H1 (cell line): ENCODE results near the gene PIGS. TPM values are rescaled to one million over a fixed set of nuclear protein-coding genes. Genes with fewer than 3 reads are reported as not detected.
A peak's percentile ranks its signal among the peaks of the same experiment; 100 is the strongest.

Experiments used
- CTCF ChIA-PET: fragments of 300-600 bp; sonication (Branson Sonifier 250); formaldehyde crosslinking; loops from one replicate; lab custom pipeline; 2021; ENCODE audit not compliant: partially characterized antibody; lab: Charles Lee
- POLR2A ChIA-PET: fragments of 300-600 bp; sonication (Branson Sonifier 250); formaldehyde crosslinking; loops from one replicate; lab custom pipeline; 2021; ENCODE audit warnings: inconsistent platforms; ENCODE audit not compliant: partially characterized antibody; lab: Charles Lee
- DNase-seq, 2 experiments: peaks; one replicate each; pipeline versions ENCODE4 v3.0.0 to v3.0.0-alpha.2; 2010 to 2022; ENCODE audit warnings: low spot score in 2 of 2, low read depth in 1 of 2, mixed read lengths in 1 of 2
- FAIRE-seq: peaks from 2 replicates; lab custom pipeline; 2011; peaks lifted over from hg19 to GRCh38; lab: Jason Lieb, UNC
- H2AFZ ChIP-seq: 2 replicates; pipeline ENCODE4 v1.8.1; 2012; ENCODE audit warnings: low read length, inconsistent platforms
- H2AK5ac ChIP-seq: 2 replicates; pipeline ENCODE4 v1.6.1; 2013; ENCODE audit warnings: low read depth, low read length
- H2BK120ac ChIP-seq: replicated peaks from 2 replicates; pipeline ENCODE3; 2013; ENCODE audit warnings: low read depth, low read length, inconsistent platforms
- H2BK12ac ChIP-seq: 2 replicates; pipeline ENCODE4 v1.6.1; 2013; ENCODE audit warnings: low read depth, low read length
- H2BK15ac ChIP-seq: 2 replicates; pipeline ENCODE4 v1.6.1; 2013; ENCODE audit warnings: low read length
- H2BK20ac ChIP-seq: 2 replicates; pipeline ENCODE4 v1.6.1; 2013; ENCODE audit warnings: low read length
- H2BK5ac ChIP-seq: 2 replicates; pipeline ENCODE4 v1.6.1; 2013; ENCODE audit warnings: low read depth, low read length
- H3K14ac ChIP-seq: 2 replicates; pipeline ENCODE4 v1.6.1; 2013; ENCODE audit warnings: inconsistent platforms; ENCODE audit not compliant: insufficient read length
- H3K18ac ChIP-seq: 2 replicates; pipeline ENCODE4 v1.6.1; 2013; ENCODE audit warnings: low read length; ENCODE audit errors: extremely low read depth
- H3K23ac ChIP-seq: 2 replicates; pipeline ENCODE4 v1.6.1; 2013; ENCODE audit warnings: inconsistent platforms; ENCODE audit not compliant: insufficient read length
- H3K23me2 ChIP-seq: 2 replicates; pipeline ENCODE4 v1.6.1; 2013; ENCODE audit warnings: low read depth, low read length
- H3K27ac ChIP-seq: 2 replicates; pipeline ENCODE4 v1.6.1; 2011; ENCODE audit warnings: low read depth, low read length, inconsistent platforms
- H3K27me3 ChIP-seq, 4 experiments: replicated peaks in 1 of 4; 1 replicate in 1 of 4; 2 replicates in 3 of 4; pipeline versions ENCODE4 v1.6.1 to v1.8.1; 2011 to 2013; ENCODE audit warnings: low read length in 3 of 4, mild to moderate bottlenecking in 3 of 4, inconsistent platforms in 2 of 4, mixed read lengths in 2 of 4, moderate library complexity in 1 of 4; ENCODE audit not compliant: control insufficient read depth in 3 of 4, insufficient read depth in 3 of 4; ENCODE audit errors: extremely low read depth in 1 of 4
- H3K36me3 ChIP-seq, 4 experiments: 2 replicates each; pipeline versions ENCODE4 v1.6.1 to v1.8.1; 2011 to 2013; ENCODE audit warnings: mild to moderate bottlenecking in 4 of 4, low read length in 3 of 4, moderate library complexity in 2 of 4, control low read depth in 1 of 4, inconsistent platforms in 1 of 4; ENCODE audit not compliant: insufficient read depth in 4 of 4, control insufficient read depth in 2 of 4
- H3K4ac ChIP-seq: replicated peaks from 2 replicates; pipeline ENCODE3; 2013; ENCODE audit warnings: low read length, low read depth, mixed read lengths, inconsistent platforms; ENCODE audit not compliant: insufficient read length
- H3K4me1 ChIP-seq, 4 experiments: replicated peaks in 1 of 4; 1 replicate in 1 of 4; 2 replicates in 3 of 4; pipeline versions ENCODE4 v1.6.1 to v1.8.1; 2011 to 2013; ENCODE audit warnings: low read length in 3 of 4, inconsistent platforms in 2 of 4, mixed read lengths in 1 of 4; ENCODE audit not compliant: insufficient read depth in 4 of 4, control insufficient read depth in 3 of 4
- H3K4me2 ChIP-seq, 2 experiments: 2 replicates each; pipeline versions ENCODE4 v1.6.1 to v1.8.1; 2011 to 2013; ENCODE audit warnings: low read depth in 2 of 2, low read length in 2 of 2, control low read depth in 1 of 2, inconsistent platforms in 1 of 2, mild to moderate bottlenecking in 1 of 2; ENCODE audit not compliant: insufficient read depth in 1 of 2
- H3K4me3 ChIP-seq, 4 experiments: fragments of 200-600, 300-600 bp in 1 of 4; sonication (generic), shearing (Covaris generic), sonication (Bioruptor Twin) in 1 of 4; 2 replicates each; pipeline versions ENCODE4 v1.5.1 to v1.8.1; 2011 to 2016; ENCODE audit warnings: low read length in 4 of 4, low read depth in 3 of 4, control low read depth in 2 of 4, inconsistent platforms in 2 of 4, mild to moderate bottlenecking in 2 of 4, mixed read lengths in 1 of 4, moderate library complexity in 1 of 4; ENCODE audit not compliant: insufficient read depth in 2 of 4; ENCODE audit errors: extremely low read depth in 1 of 4
- H3K56ac ChIP-seq: replicated peaks from 2 replicates; pipeline ENCODE3; 2013; ENCODE audit warnings: low read depth, mild to moderate bottlenecking, mixed read lengths, low read length, inconsistent platforms; ENCODE audit not compliant: insufficient read length
- H3K79me1 ChIP-seq: 2 replicates; pipeline ENCODE4 v1.6.1; 2013; ENCODE audit warnings: low read depth, low read length, control low read depth
- H3K79me2 ChIP-seq, 2 experiments: 2 replicates each; pipeline versions ENCODE4 v1.6.1 to v1.8.1; 2012 to 2013; ENCODE audit warnings: low read length in 2 of 2, mild to moderate bottlenecking in 2 of 2, inconsistent platforms in 1 of 2; ENCODE audit not compliant: insufficient read depth in 2 of 2, control insufficient read depth in 1 of 2
- H3K9ac ChIP-seq, 4 experiments: replicated peaks in 1 of 4; 1 replicate in 1 of 4; 2 replicates in 3 of 4; pipeline versions ENCODE4 v1.6.1 to v1.8.1; 2011 to 2013; ENCODE audit warnings: low read depth in 3 of 4, low read length in 3 of 4, control low read depth in 2 of 4, mild to moderate bottlenecking in 2 of 4, moderate library complexity in 2 of 4, inconsistent platforms in 1 of 4; ENCODE audit errors: extremely low read depth in 1 of 4
- H3K9me3 ChIP-seq, 2 experiments: 2 replicates each; pipeline versions ENCODE4 v1.6.1 to v1.8.1; 2012 to 2013; ENCODE audit warnings: mild to moderate bottlenecking in 2 of 2, moderate library complexity in 2 of 2, control low read depth in 1 of 2, inconsistent platforms in 1 of 2, low read depth in 1 of 2, low read length in 1 of 2, mixed read lengths in 1 of 2; ENCODE audit not compliant: insufficient read depth in 2 of 2
- H4K20me1 ChIP-seq, 2 experiments: replicated peaks in 1 of 2; 2 replicates each; pipeline versions ENCODE3 to v1.8.1; 2011 to 2013; ENCODE audit warnings: inconsistent platforms in 2 of 2, low read length in 2 of 2, mild to moderate bottlenecking in 1 of 2; ENCODE audit not compliant: insufficient read depth in 2 of 2, control insufficient read depth in 1 of 2
- H4K5ac ChIP-seq: 2 replicates; pipeline ENCODE4 v1.6.1; 2013; ENCODE audit warnings: low read length, low read depth, mixed read lengths, inconsistent platforms; ENCODE audit not compliant: insufficient read length
- H4K8ac ChIP-seq: 2 replicates; pipeline ENCODE4 v1.8.0; 2013; ENCODE audit warnings: mild to moderate bottlenecking, moderate library complexity, low read length, inconsistent platforms; ENCODE audit not compliant: insufficient read depth; ENCODE audit errors: extremely low read depth
- H4K91ac ChIP-seq: replicated peaks from 2 replicates; pipeline ENCODE3; 2013; ENCODE audit warnings: low read length, mixed read lengths, inconsistent platforms; ENCODE audit not compliant: insufficient read length
- BACH1 ChIP-seq: IDR thresholded peaks from 2 replicates; pipeline ENCODE4 v1.6.1; 2012; ENCODE audit warnings: low read length, improper control_type of control experiment
- BCL11A ChIP-seq, 2 experiments: IDR thresholded peaks; one replicate each; pipeline ENCODE4 v1.6.1; 2011; ENCODE audit warnings: low read depth in 2 of 2, low read length in 2 of 2, mild to moderate bottlenecking in 2 of 2
- BRCA1 ChIP-seq: IDR thresholded peaks from 2 replicates; pipeline ENCODE4 v1.6.1; 2012; ENCODE audit warnings: low read depth, low read length, improper control_type of control experiment
- EGR1 ChIP-seq: IDR thresholded peaks from 2 replicates; pipeline ENCODE4 v1.6.1; 2011; ENCODE audit warnings: low read depth, low read length, borderline replicate concordance
- FOSL1 ChIP-seq: IDR thresholded peaks from 2 replicates; pipeline ENCODE4 v1.6.1; 2011; ENCODE audit warnings: mild to moderate bottlenecking, low read depth, low read length, moderate library complexity; ENCODE audit not compliant: insufficient read depth
- NANOG ChIP-seq: IDR thresholded peaks from 2 replicates; pipeline ENCODE4 v1.6.1; 2011; ENCODE audit warnings: low read length, low read depth, mild to moderate bottlenecking, inconsistent platforms; ENCODE audit not compliant: insufficient read depth, poor library complexity, severe bottlenecking
- POLR2AphosphoS5 ChIP-seq: IDR thresholded peaks from 2 replicates; pipeline ENCODE4 v1.6.1; 2011; ENCODE audit warnings: low read depth, low read length
- SP1 ChIP-seq: IDR thresholded peaks from 2 replicates; pipeline ENCODE4 v1.6.1; 2011; ENCODE audit warnings: low read depth, low read length
- TCF12 ChIP-seq: IDR thresholded peaks from 2 replicates; pipeline ENCODE4 v1.6.1; 2011; ENCODE audit warnings: low read depth, mild to moderate bottlenecking, low read length
- TEAD4 ChIP-seq: IDR thresholded peaks from 2 replicates; pipeline ENCODE4 v1.6.1; 2012; ENCODE audit warnings: low read depth, low read length, inconsistent platforms, mixed read lengths
- ZNF274 ChIP-seq: IDR thresholded peaks from 2 replicates; pipeline ENCODE4 v1.7.0; 2012; ENCODE audit warnings: low read length, borderline replicate concordance; ENCODE audit errors: extremely low read depth
- WGBS, 2 experiments: shearing (Covaris generic) in 1 of 2; methylation state at CpG; one replicate each; pipeline versions ENCODE4 v1.1.6 to v1.1.7; 2013 to 2015; ENCODE audit warnings: low lambda C conversion rate in 2 of 2, mixed read lengths in 2 of 2, inconsistent platforms in 1 of 2, low coverage in 1 of 2, missing lambda C conversion rate in 1 of 2; ENCODE audit not compliant: insufficient replicate concordance in 2 of 2, insufficient coverage in 1 of 2, insufficient read length in 1 of 2; ENCODE audit errors: extremely low coverage in 1 of 2, missing lambda C conversion rate in 1 of 2; 5-methylcytosine and 5-hydroxymethylcytosine counted together
- polyA plus RNA-seq, 7 experiments: library from polyadenylated mRNA; depleted of rRNA in 3 of 7; stranded (reverse) in 5 of 7; unstranded in 2 of 7; fragments of >200 nt in 5 of 7; fragments of 200-250 nt in 2 of 7; gene quantifications; 1 replicate in 5 of 7; 2 replicates in 1 of 7; 4 replicates in 1 of 7; pipeline versions ENCODE4 v1.2.1 to v1.2.3, GENCODE V29; 2011 to 2013; ENCODE audit warnings: missing spikeins in 2 of 7, mixed read lengths in 2 of 7
- total RNA-seq: library from RNA; stranded (reverse); fragmentation: NEBNext Ultra II Directional; extraction: Animal tissue kit (Norgen Biotek cat#: 25700); gene quantifications from 2 replicates; pipeline ENCODE4 v1.2.1, GENCODE V29; 2021
- TF ChIP-seq, protein P1 (sequence below): IDR thresholded peaks from 2 replicates; pipeline ENCODE4 v1.6.1; 2011; ENCODE audit warnings: low read depth, mild to moderate bottlenecking, low read length; ENCODE audit not compliant: insufficient read depth

The PIGS gene
- total and polyA plus RNA-seq, 2 of the 8 experiments (the other 6 are each of a cell fraction or from before 2014, with no cell fraction given) = 44.3 to 50.6 TPM

DNA sequence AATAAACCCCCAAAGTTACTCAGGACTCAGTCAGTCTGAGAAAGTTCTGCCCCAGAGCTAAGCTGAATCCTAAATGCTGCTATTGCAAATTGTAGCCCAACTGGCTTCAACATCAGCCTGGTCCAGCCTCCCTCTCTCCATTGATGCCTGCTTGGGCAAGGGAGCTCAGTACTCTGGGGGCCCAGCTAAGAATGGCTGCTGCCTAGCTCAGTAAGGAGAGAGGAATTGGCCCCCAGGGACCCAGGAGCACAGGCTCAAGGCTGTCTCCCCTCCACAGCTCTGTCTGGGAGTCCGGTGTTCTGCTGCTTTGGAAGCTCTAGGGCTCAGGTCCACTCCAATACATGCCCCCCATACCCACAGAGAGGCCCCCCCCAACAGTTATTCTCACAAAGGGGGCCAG lies 20.5 kb downstream of the PIGS start:
- peaks cover 7% of the 10 kb centered on the region for H3K79me1 ChIP-seq
- no peak overlapping the region for H2BK15ac ChIP-seq
- H3K4me1 ChIP-seq = peaks cover 0 to 16% (median 3%) of the 10 kb centered on the region in 4 experiments; a peak in 4 of 7 replicates
- no peaks in the 10 kb centered on the region for H3K9me3 ChIP-seq
- no peak overlapping the region for H3K56ac ChIP-seq
- peaks cover 2 to 26% (median 7%) of the 10 kb centered on the region in 4 experiments; a peak in 5 of 8 replicates for H3K36me3 ChIP-seq
- H4K8ac ChIP-seq = no peak overlapping the region
- H3K4ac ChIP-seq = no peak overlapping the region
- H3K9ac ChIP-seq = no peak overlapping the region
- H3K27ac ChIP-seq = no peak overlapping the region
- peak overlapping the region in 1 of 2 experiments; percentile 81; a peak in 2 of 4 replicates for H3K4me2 ChIP-seq
- H3K27me3 ChIP-seq = no peaks in the 10 kb centered on the region; a peak in 1 of 7 replicates
- 86% methylated on average over 1 of the region's 1 CpG; no CpG with 5 or more reads in 1 of the 2 experiments for WGBS, 2 experiments
- H3K23ac ChIP-seq = no peak overlapping the region
- H4K20me1 ChIP-seq = peaks cover 2 to 12% of the 10 kb centered on the region in 2 experiments
- no peak overlapping the region for H4K91ac ChIP-seq
- H4K5ac ChIP-seq = no peak overlapping the region
- H3K23me2 ChIP-seq = peaks cover 7% of the 10 kb centered on the region; the same call in 1 of the 2 replicates
- TF ChIP-seq BRCA1 (no peak), BACH1 (no peak), EGR1 (no peak), TCF12 (no peak), BCL11A (IDR thresholded peaks at IDR 0.05; ENCODE audit: low read depth in 2 of 2, low read length in 2 of 2) (no peak), TEAD4 (no peak), NANOG (no peak), FOSL1 (no peak), SP1 (no peak), ZNF274 (no peak), POLR2AphosphoS5 (no peak)
- TF ChIP-seq, protein P1, sequence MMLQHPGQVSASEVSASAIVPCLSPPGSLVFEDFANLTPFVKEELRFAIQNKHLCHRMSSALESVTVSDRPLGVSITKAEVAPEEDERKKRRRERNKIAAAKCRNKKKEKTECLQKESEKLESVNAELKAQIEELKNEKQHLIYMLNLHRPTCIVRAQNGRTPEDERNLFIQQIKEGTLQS = no peak
- TF ChIP-seq, all 59 proteins: peak for 0
- no peak overlapping the region for H2BK20ac ChIP-seq
- H2BK12ac ChIP-seq = no peak overlapping the region
- no peak overlapping the region for H3K14ac ChIP-seq
- no peak overlapping the region for H2AK5ac ChIP-seq
- H3K4me3 ChIP-seq = no peak overlapping the region
- no peak overlapping the region for H2BK120ac ChIP-seq
- no peak for FAIRE-seq
- H2AFZ ChIP-seq = no peak overlapping the region
- H3K18ac ChIP-seq = no peak overlapping the region
- ChIA-PET CTCF (interaction anchor here (0.5 to 18.4 kb wide), 16 partner anchors 9 to 233 kb away, joined by 3 to 547 read pairs (median 7); partner anchors contain the start of genes ALDOC, FOXN1 and PIGS), POLR2A (interaction anchor here (0.6 to 3.9 kb wide), 6 partner anchors 9 to 63 kb away, joined by 3 to 23 read pairs (median 4); partner anchors contain the start of gene PIGS)
- no peak overlapping the region for H2BK5ac ChIP-seq
- peaks cover 0 to 10% of the 10 kb centered on the region in 2 experiments; a peak in 1 of 4 replicates for H3K79me2 ChIP-seq
- DNase-seq = no peak
